Fibroblast of peridontal ligament (primary cell): ENCODE measurements around the gene RNF213.

Experiments used
- DNase-seq: peaks from one replicate; pipeline ENCODE4 v3.0.0-alpha.2; 2010; ENCODE audit errors: extremely low read depth

The RNF213 gene

GRCh38 chr17:80352216-80352895 lies 91.7 kb downstream of the RNF213 start:
- no peak for DNase-seq

- DNase-seq = no peak
These were observed 92.5 kb downstream of the RNF213 start for GRCh38 chr17:80352991-80353665.

GRCh38 chr17:80353718-80354275 lies 93.1 kb downstream of the RNF213 start:
- no peak for DNase-seq

- no peak for DNase-seq
These were observed 93.7 kb downstream of the RNF213 start for GRCh38 chr17:80354336-80354735.

- no peak for DNase-seq
These were observed 95.7 kb downstream of the RNF213 start for GRCh38 chr17:80356231-80356856.

GRCh38 chr17:80358131-80358530 lies 97.5 kb downstream of the RNF213 start:
- DNase-seq = no peak

- no peak for DNase-seq
These were observed 98.2 kb downstream of the RNF213 start for GRCh38 chr17:80358861-80359260.

GRCh38 chr17:80359422-80360110 lies 98.9 kb downstream of the RNF213 start:
- no peak for DNase-seq

GRCh38 chr17:80360396-80360795 lies 99.7 kb downstream of the RNF213 start:
- DNase-seq = no peak

GRCh38 chr17:80361495-80362220 lies 101.0 kb downstream of the RNF213 start:
- DNase-seq = no peak

- peak; percentile 51 for DNase-seq
These were observed 101.9 kb downstream of the RNF213 start for GRCh38 chr17:80362428-80363119.

- DNase-seq = no peak
These were observed 102.5 kb downstream of the RNF213 start for GRCh38 chr17:80363120-80363515.

GRCh38 chr17:80363518-80364090 lies 103.0 kb downstream of the RNF213 start:
- no peak for DNase-seq

- no peak for DNase-seq
These were observed 103.5 kb downstream of the RNF213 start for GRCh38 chr17:80364091-80364691.

GRCh38 chr17:80365001-80365965 lies 104.6 kb downstream of the RNF213 start:
- no peak for DNase-seq

- no peak for DNase-seq
These were observed 105.3 kb downstream of the RNF213 start for GRCh38 chr17:80365983-80366382.

- no peak for DNase-seq
These were observed 106.9 kb downstream of the RNF213 start for GRCh38 chr17:80367503-80367902.

GRCh38 chr17:80371196-80371595 lies 110.5 kb downstream of the RNF213 start:
- no peak for DNase-seq

GRCh38 chr17:80372456-80372855 lies 111.8 kb downstream of the RNF213 start:
- no peak for DNase-seq
